ENCODE data around the gene PSRC1.

DNA sequence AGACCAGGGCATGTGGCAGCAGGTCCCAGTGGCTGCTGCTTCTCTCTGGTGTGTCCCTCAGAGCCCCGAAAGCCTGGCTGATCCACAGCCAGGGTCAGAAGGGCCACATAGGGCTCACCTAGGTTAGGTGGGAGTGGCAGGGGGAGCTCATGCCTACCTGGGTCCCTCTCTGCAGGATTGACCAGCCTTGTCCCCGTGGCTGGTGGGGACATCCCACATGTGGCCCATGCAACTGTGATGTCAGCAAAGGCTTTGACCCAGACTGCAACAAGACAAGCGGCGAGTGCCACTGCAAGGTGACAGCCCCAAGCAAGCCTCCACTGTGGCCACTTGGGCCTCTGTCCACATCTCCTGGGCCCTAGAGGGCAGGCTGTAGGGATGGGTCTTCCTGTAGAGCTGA lies 17.9 kb downstream of the PSRC1 start:
- TF ChIP-seq POLR2A (IDR thresholded peaks at IDR 0.05; ENCODE audit: low read length) (no peak), GATA1 (IDR thresholded peaks at IDR 0.05; ENCODE audit: low read depth, low read length) (no peak)
